GM21576 (cell line): ENCODE measurements around the gene PLPPR3.

Experiments used
- ATAC-seq: cut with Tn5 transposase; IDR thresholded peaks from one replicate; pipeline ENCODE4 v1.9.1; 2021; ENCODE audit warnings: mild to moderate bottlenecking, moderate library complexity; ENCODE audit not compliant: unreplicated experiment

PLPPR3 gene

DNA sequence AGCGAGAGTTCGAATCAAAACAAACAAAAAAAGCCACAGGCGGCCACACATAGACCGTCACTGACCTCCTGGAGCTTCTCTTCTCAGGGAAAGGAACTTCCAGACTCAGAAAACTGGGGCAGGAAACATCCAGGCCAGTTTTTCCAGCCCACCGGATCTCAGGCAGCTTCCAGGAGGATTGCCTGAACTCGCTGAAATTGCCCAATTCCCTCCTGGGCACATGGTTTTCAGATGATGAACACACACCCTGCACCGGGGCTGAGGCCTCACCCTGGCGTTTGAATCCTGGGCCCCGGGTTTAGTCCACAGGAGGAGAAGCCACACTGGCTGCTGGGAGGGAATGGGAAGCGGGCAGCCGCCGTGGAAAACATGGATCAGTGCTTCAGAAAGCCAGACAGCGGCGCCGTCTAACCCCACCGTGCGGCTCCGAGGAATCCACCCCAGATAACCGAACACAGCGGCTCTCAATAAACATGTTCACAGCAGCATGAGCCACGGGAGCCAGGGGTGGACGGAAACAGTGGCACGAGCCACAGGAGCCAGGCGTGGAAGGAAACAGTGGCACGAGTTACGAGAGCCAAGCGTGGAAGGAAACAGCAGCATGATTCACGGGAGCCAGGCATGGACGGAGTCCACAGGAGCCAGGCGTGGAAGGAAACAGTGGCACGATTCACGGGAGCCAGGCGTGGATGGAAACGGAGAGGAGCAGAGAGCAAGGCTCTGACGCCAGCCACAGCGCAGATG is 42.7 kb downstream of the PLPPR3 start:
- no peak for ATAC-seq

DNA sequence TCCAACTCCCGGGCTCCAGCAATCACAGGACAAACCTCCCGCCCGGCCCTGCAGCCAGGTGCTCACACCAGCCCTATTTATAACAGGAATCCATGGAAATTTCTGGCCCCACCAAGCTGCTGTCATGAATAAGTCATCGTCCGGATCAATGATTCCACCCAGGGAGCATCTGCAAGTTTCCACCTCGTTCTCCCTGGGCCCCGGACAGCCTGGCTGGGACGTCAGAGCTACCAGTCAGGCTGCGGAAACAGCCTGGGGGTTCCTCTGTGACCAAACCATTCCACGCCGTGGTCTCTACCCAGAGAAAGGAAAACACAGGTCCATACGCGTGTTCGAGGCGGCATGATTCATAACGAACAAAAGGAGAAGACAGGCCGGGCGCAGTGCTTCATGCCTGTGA is 45.2 kb downstream of the PLPPR3 start:
- ATAC-seq, result no peak

DNA sequence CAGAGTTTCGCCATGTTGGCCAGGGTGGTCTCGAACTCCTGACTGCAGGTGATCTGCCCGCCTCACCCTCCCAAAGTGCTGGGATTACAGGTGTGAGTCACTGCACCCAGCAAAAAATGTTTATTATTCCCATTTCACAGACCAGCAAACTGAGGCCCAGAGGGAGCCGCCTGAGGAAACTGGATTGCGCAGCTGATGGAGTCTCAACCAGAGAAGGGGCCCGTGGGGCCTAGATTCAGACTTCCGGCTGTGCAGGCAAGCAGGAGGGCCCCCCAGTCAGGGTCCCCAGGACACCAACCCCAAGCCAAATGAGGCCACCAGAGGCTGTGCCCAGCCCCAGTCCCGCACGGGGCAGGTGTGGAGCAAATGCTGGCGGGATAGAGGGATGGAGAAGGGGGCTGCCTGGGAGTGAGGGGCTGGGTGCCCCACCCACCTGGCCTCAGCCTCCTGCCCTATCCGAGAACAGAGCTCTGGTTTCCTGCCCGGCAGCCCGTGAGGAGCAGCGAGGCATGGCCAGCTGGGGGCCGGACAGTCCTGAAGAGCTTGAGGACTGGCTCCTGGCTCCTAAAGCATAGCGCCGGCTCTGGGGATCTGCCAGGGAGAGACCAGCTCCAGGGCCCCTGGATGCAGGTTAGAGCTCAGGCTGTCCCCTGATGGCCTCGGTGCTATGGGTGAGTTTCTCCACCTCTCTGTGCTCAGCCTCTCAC is 48.9 kb downstream of the PLPPR3 start:
- ATAC-seq, result no peak

DNA sequence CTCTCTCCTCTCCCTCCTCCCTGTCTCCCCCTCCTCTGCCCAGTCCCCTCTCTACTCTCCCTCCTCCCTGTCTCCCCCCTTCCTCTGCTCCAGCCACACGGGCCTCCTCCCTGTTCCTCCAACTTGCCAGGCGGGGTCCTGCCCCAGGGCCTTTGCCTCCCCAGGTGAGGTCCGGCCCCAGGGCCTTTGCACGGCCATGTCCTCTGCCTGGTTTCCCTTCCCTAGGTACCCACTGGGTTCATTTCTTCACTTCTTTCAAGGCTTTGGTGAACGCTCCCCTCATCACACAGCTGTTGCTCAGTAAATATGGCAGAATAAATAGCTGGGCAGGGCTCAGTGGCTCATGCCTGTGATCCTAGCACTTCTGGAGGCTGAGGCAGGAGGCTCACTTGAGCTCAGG is 49.7 kb downstream of the PLPPR3 start:
- ATAC-seq, result no peak

DNA sequence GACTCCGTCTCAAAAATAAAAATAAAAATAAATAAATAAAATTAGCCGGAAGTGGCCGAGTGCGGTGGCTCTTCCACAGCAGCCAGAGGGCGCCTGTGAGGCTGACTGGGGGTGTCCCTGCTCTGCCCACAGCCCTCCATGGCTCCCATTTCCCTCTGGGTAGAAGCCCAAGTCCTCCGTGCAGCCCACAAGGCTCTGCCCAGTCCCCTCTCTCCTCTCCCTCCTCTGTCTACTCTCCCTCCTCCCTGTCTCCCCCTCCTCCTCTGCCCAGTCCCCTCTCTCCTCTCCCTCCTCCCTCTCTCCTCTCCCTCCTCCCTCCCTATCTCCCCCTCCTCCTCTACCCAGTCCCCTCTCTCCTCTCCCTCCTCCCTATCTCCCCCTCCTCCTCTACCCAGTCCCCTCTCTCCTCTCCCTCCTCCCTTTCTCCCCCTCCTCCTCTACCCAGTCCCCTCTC is 50.4 kb downstream of the PLPPR3 start:
- ATAC-seq, result no peak

DNA sequence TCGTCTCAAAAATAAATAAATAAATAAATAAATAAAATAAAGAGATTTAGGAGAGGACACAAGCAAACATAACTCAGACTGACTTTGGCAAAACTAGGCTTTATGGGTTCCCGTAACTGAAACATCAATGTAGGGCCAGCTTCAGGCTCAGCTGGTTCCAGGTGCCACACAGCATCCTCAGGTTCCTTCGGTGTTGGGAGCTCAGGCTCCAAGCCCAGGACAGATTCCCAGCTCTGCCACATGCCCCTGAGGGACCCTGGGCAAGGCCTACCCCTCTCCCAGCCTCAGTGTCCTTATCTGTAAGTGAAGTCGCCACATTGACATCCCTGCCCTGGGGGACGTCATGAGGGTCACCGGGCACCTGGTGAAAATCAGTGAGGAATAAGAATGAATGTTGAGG is 52.1 kb downstream of the PLPPR3 start:
- no peak for ATAC-seq

DNA sequence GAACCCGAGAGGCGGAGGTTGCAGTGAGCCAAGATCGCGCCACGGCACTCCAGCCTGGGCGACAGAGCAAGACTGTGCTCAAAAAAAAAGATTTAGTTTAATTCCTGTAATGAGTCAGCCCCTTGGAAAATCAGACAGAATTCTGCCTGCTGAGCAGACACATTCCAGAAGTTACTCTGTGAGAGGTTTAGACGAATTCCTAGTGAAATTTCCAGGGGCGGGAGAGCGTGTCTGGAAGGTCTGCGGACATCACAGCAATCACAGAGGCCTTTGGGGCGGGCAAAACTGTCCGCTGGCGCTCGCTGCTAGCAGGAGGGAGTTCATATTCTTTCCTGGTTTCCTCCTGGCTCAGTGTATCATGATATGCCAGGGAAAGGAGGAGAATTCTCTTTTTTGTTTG is 53.3 kb downstream of the PLPPR3 start:
- no peak for ATAC-seq

DNA sequence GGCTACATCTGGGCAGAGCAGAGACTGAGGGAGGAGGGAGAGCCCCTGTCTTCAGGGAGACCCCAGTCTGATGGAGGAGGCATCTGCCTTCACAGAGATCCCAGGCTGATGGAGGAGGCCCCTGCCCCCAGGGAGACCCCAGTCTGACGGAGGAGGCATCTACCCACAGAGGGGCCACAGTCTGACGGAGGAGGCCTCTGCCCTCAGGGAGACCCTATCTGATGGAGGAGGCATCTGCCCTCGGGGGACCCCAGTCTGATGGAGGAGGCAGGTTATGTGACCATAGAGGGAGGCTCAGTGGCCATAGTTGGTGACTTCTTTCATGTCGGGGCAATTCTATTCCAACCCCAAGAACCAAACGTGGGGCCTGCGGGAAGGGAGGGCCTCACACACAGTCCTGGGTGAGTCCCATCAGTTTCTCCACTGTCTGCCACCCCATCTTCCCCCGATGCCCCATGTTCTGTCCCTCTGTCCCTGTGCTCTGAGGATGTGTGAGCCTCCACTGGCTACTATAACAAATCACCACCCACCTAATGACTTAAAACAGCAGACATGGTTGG is 56.5 kb downstream of the PLPPR3 start:
- ATAC-seq, result no peak

DNA sequence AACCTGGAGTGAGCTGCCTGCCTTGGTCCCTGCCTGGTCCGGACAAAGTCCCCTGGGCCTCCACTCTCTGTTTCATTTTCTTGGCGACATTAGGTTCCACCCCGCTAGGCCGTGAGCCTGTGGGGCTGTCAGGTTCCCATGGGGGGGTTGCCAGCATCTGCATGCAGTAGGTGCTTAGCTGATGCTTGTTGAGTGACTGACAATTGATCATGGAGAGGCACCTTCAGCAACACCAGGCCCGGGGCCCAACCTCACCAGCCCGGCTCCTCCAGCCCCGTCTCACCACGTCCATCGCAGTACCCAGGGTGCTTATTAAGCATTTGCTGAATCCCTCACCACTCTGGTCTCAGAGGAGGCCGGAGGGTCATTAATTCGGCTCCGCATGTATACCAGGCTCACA is 57.5 kb downstream of the PLPPR3 start:
- no peak for ATAC-seq

DNA sequence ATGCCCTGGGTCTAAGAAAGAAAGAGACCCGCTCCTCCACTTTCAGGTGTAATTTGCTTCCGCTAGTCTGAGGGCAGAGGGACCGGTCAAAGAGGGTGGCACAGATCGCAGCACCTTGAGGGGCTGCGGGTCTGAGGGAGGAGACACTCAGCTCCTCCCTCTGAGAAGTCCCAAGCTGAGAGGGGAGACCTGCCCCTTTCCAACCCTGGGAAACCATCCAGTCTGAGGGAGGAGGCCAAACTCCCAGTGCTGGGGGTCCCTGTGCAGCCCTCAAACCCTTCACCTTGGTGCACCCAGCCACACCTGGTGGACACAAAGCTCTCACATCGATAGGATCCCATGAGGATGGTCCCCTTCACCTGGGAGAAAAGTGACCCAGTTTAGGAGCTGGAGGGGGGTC is 57.9 kb downstream of the PLPPR3 start:
- no peak for ATAC-seq

DNA sequence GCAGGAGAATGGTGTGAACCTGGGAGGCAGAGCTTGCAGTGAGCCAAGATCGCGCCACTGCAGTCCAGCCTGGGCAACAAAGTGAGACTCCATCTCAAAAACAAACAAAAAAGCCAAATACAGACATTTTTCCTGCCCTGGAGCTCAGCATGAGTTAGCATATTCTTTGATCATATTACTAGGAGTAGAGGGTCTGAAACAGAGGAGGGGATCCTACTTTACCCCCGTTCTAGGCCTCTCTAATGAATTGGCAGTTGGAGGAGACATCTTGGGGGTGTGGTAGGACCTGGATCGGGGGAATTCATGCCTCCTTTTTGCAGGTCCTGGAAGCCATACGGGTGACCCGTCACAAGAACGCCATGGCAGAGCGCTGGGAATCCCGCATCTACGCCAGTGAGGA is 58.6 kb downstream of the PLPPR3 start:
- no peak for ATAC-seq
